K562 (cell line): Measurements from ENCODE around the gene CACNA1C. TPM values are rescaled to one million over a fixed set of nuclear protein-coding genes. Genes with fewer than 3 reads are reported as not detected.

ENCODE experiments used
- ATAC-seq: fragments of 200-7000 bp; cut with Tn5 transposase; 3 replicates; pipeline ENCODE4 v1.9.1; 2020; ENCODE audit warnings: moderate library complexity
- BruUV-seq: library from RNA; stranded (reverse); fragments of 400-500 nt; replicated peaks from 2 replicates; lab custom pipeline; 2021; lab: Mats Ljungman, UMichigan
- CTCF ChIA-PET: fragments of 300-600 bp; formaldehyde crosslinking; extraction: SDS; loops from one replicate; lab custom pipeline; 2021; ENCODE audit warnings: low intra/inter-chr PET ratio; lab: Yijun Ruan, JAX
- POLR2A ChIA-PET: fragments of 300-600, 350-650 bp; sonication (Branson Sonifier 250); formaldehyde crosslinking; extraction: SDS; loops from one replicate; lab custom pipeline; 2021; ENCODE audit warnings: antibody characterized with exemption, inconsistent platforms; lab: Yijun Ruan, JAX
- DNase-seq, 4 experiments: peaks; one replicate each; pipeline versions ENCODE4 v3.0.0 to v3.0.0-alpha.2; 2011 to 2018; ENCODE audit warnings: low spot score in 3 of 4, mixed read lengths in 3 of 4; ENCODE audit errors: extremely low read depth in 1 of 4
- FAIRE-seq: peaks from 2 replicates; lab custom pipeline; 2011; peaks lifted over from hg19 to GRCh38; lab: Jason Lieb, UNC
- H2AFZ ChIP-seq: 2 replicates; pipeline ENCODE4 v1.6.0; 2011; ENCODE audit warnings: low read depth, low read length, control low read depth, inconsistent platforms
- H3K27ac ChIP-seq: fragments of 200-600 bp; 3 replicates; pipeline ENCODE4 v1.8.0; 2011; ENCODE audit warnings: low read depth, mild to moderate bottlenecking, control low read depth, inconsistent platforms, low read length, moderate library complexity, mixed read lengths; ENCODE audit errors: extremely low read depth
- H3K27me3 ChIP-seq, 2 experiments: fragments of 300-600 bp in 1 of 2; 2 replicates in 1 of 2; 3 replicates in 1 of 2; pipeline versions ENCODE4 v1.6.0 to v1.8.0; 2011; ENCODE audit warnings: inconsistent platforms in 2 of 2, low read length in 2 of 2, mild to moderate bottlenecking in 1 of 2, mixed read lengths in 1 of 2, moderate library complexity in 1 of 2; ENCODE audit not compliant: control insufficient read depth in 2 of 2, insufficient read depth in 2 of 2
- H3K36me3 ChIP-seq: fragments of 300-600 bp; 3 replicates; pipeline ENCODE4 v1.8.0; 2011; ENCODE audit warnings: mild to moderate bottlenecking, low read length, inconsistent platforms; ENCODE audit not compliant: control insufficient read depth, insufficient read depth
- H3K4me1 ChIP-seq, 2 experiments: fragments of 200-600 bp in 1 of 2; replicated peaks in 1 of 2; 2 replicates in 1 of 2; 3 replicates in 1 of 2; pipeline versions ENCODE4 v1.5.1 to v1.8.0; 2011; ENCODE audit warnings: inconsistent platforms in 2 of 2, low read length in 2 of 2, mild to moderate bottlenecking in 1 of 2, mixed read lengths in 1 of 2, moderate library complexity in 1 of 2; ENCODE audit not compliant: control insufficient read depth in 2 of 2, insufficient read depth in 2 of 2
- H3K4me2 ChIP-seq: 2 replicates; pipeline ENCODE4 v1.6.1; 2011; ENCODE audit warnings: low read length, control low read depth, inconsistent platforms, mixed read lengths; ENCODE audit not compliant: insufficient read depth
- H3K4me3 ChIP-seq: fragments of 200-600 bp; sonication (generic), shearing (Covaris generic); 2 replicates; pipeline ENCODE4 v1.5.1; 2016; ENCODE audit warnings: control low read depth, inconsistent platforms
- H3K79me2 ChIP-seq: fragments of 200-600 bp; 3 replicates; pipeline ENCODE4 v1.8.0; 2011; ENCODE audit warnings: low read length, inconsistent platforms; ENCODE audit not compliant: control insufficient read depth, insufficient read depth
- H3K9ac ChIP-seq, 2 experiments: 2 replicates each; pipeline versions ENCODE4 v1.6.0 to v1.6.1; 2011; ENCODE audit warnings: low read depth in 2 of 2, low read length in 2 of 2, control low read depth in 1 of 2, inconsistent platforms in 1 of 2, mild to moderate bottlenecking in 1 of 2, mixed read lengths in 1 of 2; ENCODE audit not compliant: insufficient read depth in 1 of 2
- H3K9me1 ChIP-seq: one replicate; pipeline ENCODE4 v1.6.0; 2011; ENCODE audit warnings: inconsistent platforms, mild to moderate bottlenecking, low read length, moderate library complexity; ENCODE audit not compliant: control insufficient read depth, insufficient read depth
- H3K9me3 ChIP-seq: replicated peaks from 2 replicates; pipeline ENCODE4 v1.5.1; 2011; ENCODE audit warnings: low read depth, low read length, inconsistent platforms; ENCODE audit not compliant: control insufficient read depth, insufficient read depth
- H4K20me1 ChIP-seq: replicated peaks from 2 replicates; pipeline ENCODE4 v1.6.1; 2011; ENCODE audit warnings: low read length, inconsistent platforms, mixed read lengths; ENCODE audit not compliant: control insufficient read depth, insufficient read depth
- BCOR ChIP-seq: fragments of 450-650 bp; IDR thresholded peaks from 2 replicates; pipeline ENCODE4 v1.6.1; 2016
- DPF2 ChIP-seq: fragments of 450-650 bp; IDR thresholded peaks from 2 replicates; pipeline ENCODE4 v1.6.1; 2016
- FUS ChIP-seq: fragments of 200-400 bp; formaldehyde crosslinking; optimal IDR thresholded peaks from 2 replicates; pipeline ENCODE3; 2017; ENCODE audit warnings: low read depth, low read length
- GATAD2B ChIP-seq: fragments of 450-650 bp; IDR thresholded peaks from 2 replicates; pipeline ENCODE4 v1.6.1; 2017; ENCODE audit warnings: mild to moderate bottlenecking, borderline replicate concordance
- MCM2 ChIP-seq: fragments of 450-650 bp; IDR thresholded peaks from 2 replicates; pipeline ENCODE4 v1.6.1; 2017; ENCODE audit warnings: low read depth, mild to moderate bottlenecking
- NONO ChIP-seq, 2 experiments: fragments of 200-400 bp in 1 of 2; fragments of 450-650 bp in 1 of 2; formaldehyde crosslinking in 1 of 2; IDR thresholded peaks; 2 replicates each; pipeline ENCODE4 v1.6.1; 2017; ENCODE audit warnings: low read depth in 2 of 2, mild to moderate bottlenecking in 2 of 2, moderate library complexity in 2 of 2, low read length in 1 of 2
- PRMT5 ChIP-seq: sonication (generic); formaldehyde crosslinking; IDR thresholded peaks from 2 replicates; pipeline ENCODE4 v1.5.0; 2020; ENCODE audit warnings: missing genetic modification reagents
- RBM14 ChIP-seq: fragments of 200-400 bp; formaldehyde crosslinking; IDR thresholded peaks from 2 replicates; pipeline ENCODE4 v1.6.1; 2018; ENCODE audit warnings: low read depth, mild to moderate bottlenecking, low read length, moderate library complexity, borderline replicate concordance; ENCODE audit not compliant: insufficient read depth
- RBM22 ChIP-seq: fragments of 200-400 bp; formaldehyde crosslinking; IDR thresholded peaks from 2 replicates; pipeline ENCODE4 v1.6.1; 2018; ENCODE audit warnings: low read length, low read depth; ENCODE audit not compliant: poor library complexity, severe bottlenecking
- RFX7 ChIP-seq: fragments of 250-450 bp; sonication (Bioruptor Pico); IDR thresholded peaks from 2 replicates; pipeline ENCODE4 v1.5.1; 2021; ENCODE audit warnings: mild to moderate bottlenecking
- SMARCA4 ChIP-seq: fragments of 450-650 bp; IDR thresholded peaks from 2 replicates; pipeline ENCODE4 v1.6.1; 2016
- TARDBP ChIP-seq: fragments of 450-650 bp; IDR thresholded peaks from 2 replicates; pipeline ENCODE4 v1.6.1; 2016
- ZBTB8A ChIP-seq: fragments of 450-650 bp; IDR thresholded peaks from 2 replicates; pipeline ENCODE4 v1.6.1; 2018; ENCODE audit warnings: mild to moderate bottlenecking, moderate library complexity; ENCODE audit not compliant: partially characterized antibody
- ZKSCAN1 ChIP-seq: fragments of 150-350 bp; IDR thresholded peaks from 2 replicates; pipeline ENCODE4 v1.6.1; 2016; ENCODE audit warnings: low read depth, low read length
- ZNF76 ChIP-seq: fragments of 250-450 bp; sonication (Bioruptor Pico); IDR thresholded peaks from 2 replicates; pipeline ENCODE4 v1.4.0; 2020; ENCODE audit warnings: mild to moderate bottlenecking, moderate library complexity, borderline replicate concordance
- WGBS: fragments of 100-300 bp; shearing (Covaris generic); methylation state at CpG from one replicate; pipeline ENCODE4 v1.1.6; 2016; ENCODE audit warnings: low coverage, mixed read lengths; ENCODE audit not compliant: insufficient coverage; ENCODE audit errors: missing lambda C conversion rate; 5-methylcytosine and 5-hydroxymethylcytosine counted together
- in situ Hi-C: fragments of 300-500 bp; cut with MboI; formaldehyde crosslinking; loops from 4 replicates; pipeline ENCODE4 v1.15.0; 2018; ENCODE audit warnings: inconsistent platforms, mixed read lengths
- intact Hi-C: fragments of 100-400 bp; cut with micrococcal nuclease; formaldehyde crosslinking; loops from 2 replicates; pipeline ENCODE4 v1.14.2; 2022
- polyA plus RNA-seq, 8 experiments: library from polyadenylated mRNA; depleted of rRNA in 4 of 8; stranded (reverse) in 5 of 8; unstranded in 3 of 8; fragments of >200 nt; fragmentation: Nextera tagmentation in 2 of 8; fragmentation: Illumina TruSeq in 1 of 8; extraction: Ambion mirVana in 2 of 8; extraction: Trizol in 1 of 8; gene quantifications; 2 replicates each; pipeline versions ENCODE4 v1.2.1 to v1.2.3, GENCODE V29; 2011 to 2014; ENCODE audit warnings: inconsistent platforms in 1 of 8, missing spikeins in 1 of 8
- total RNA-seq, 7 experiments: library from RNA; depleted of rRNA in 6 of 7; stranded (reverse); fragments of >200 nt in 6 of 7; fragmentation: Illumina TruSeq in 2 of 7; extraction: Trizol in 2 of 7; gene quantifications; 2 replicates each; pipeline versions ENCODE4 v1.2.1 to v1.2.3, GENCODE V29; 2011 to 2021; ENCODE audit warnings: low replicate concordance in 1 of 7

The CACNA1C gene
- total and polyA plus RNA-seq, 9 of the 15 experiments (the other 6 are each of a cell fraction or from before 2014, with no cell fraction given) = not detected

- FAIRE-seq = no peak
- in situ Hi-C loops = no loop called here
- no peaks in the 10 kb centered on the region for H3K79me2 ChIP-seq
Observed at GRCh38 chr12:2529807-2530206, 477.0 kb downstream of the CACNA1C start.

GRCh38 chr12:2531371-2531770, 478.6 kb downstream of the CACNA1C start:
- in situ Hi-C loops (no loop called here), intact Hi-C loops (no loop called here)
- no peak for TF ChIP-seq GATAD2B
- no TSS peak for BruUV-seq
- H3K4me2 ChIP-seq = no peak overlapping the region
- H4K20me1 ChIP-seq = no peaks in the 10 kb centered on the region
- POLR2A ChIA-PET = no interaction called here
- ATAC-seq (no peak), FAIRE-seq (no peak), DNase-seq (no peak)
- 0% methylated on average over 3 of the region's 4 CpGs for WGBS
- no peaks in the 10 kb centered on the region for H3K9me1 ChIP-seq
- H3K27me3 ChIP-seq = peaks cover 0 to 9% of the 10 kb centered on the region in 2 experiments; a peak in 2 of 5 replicates
- H3K9ac ChIP-seq = no peak overlapping the region
- H3K4me1 ChIP-seq = no peaks in the 10 kb centered on the region
- no peak overlapping the region for H3K27ac ChIP-seq
- no peaks in the 10 kb centered on the region for H3K9me3 ChIP-seq
- no peak overlapping the region for H3K4me3 ChIP-seq
- no peak overlapping the region for H2AFZ ChIP-seq
- no peaks in the 10 kb centered on the region for H3K79me2 ChIP-seq
- CTCF ChIA-PET = no interaction called here
- H3K36me3 ChIP-seq = no peaks in the 10 kb centered on the region

More at GRCh38 chr12:2529807-2530206, 477.0 kb downstream of the CACNA1C start:
- Histone ChIP-seq H3K9me1 (no peaks in the 10 kb centered on the region), H3K9ac (no peak overlapping the region), H2AFZ (no peak overlapping the region), H3K27ac (no peak overlapping the region), H3K27me3 (peaks cover 0 to 13% of the 10 kb centered on the region in 2 experiments; a peak in 2 of 5 replicates), H3K36me3 (no peaks in the 10 kb centered on the region), H4K20me1 (no peaks in the 10 kb centered on the region), H3K4me3 (no peak overlapping the region), H3K4me2 (no peak overlapping the region), H3K4me1 (no peaks in the 10 kb centered on the region), H3K9me3 (no peaks in the 10 kb centered on the region)
- TF ChIP-seq RBM14 (no peak), FUS (no peak), BCOR (no peak), SMARCA4 (no peak), RFX7 (no peak), NONO (IDR thresholded peaks at IDR 0.05; ENCODE audit: low read depth in 2 of 2, low read length in 1 of 2) (no peak), RBM22 (no peak), ZBTB8A (no peak), ZNF76 (CRISPR knock-in tag) (no peak), TARDBP (no peak), ZKSCAN1 (no peak), PRMT5 (no peak), MCM2 (no peak), DPF2 (no peak)
- ChIA-PET CTCF (no interaction called here), POLR2A (no interaction called here)
- intact Hi-C loops = no loop called here
- ATAC-seq (no peak), DNase-seq (no peak)
- WGBS = 0% methylated on average over 2 of the region's 2 CpGs
- no TSS peak for BruUV-seq
